Vagina (tissue), 2 donors: ENCODE measurements around the gene SRSF2.

Experiments
- CTCF ChIP-seq, 3 experiments: fragments of 450-650 bp in 2 of 3; fragments of 200-600 bp in 1 of 3; sonication (generic) in 1 of 3; IDR thresholded peaks; one replicate each; pipeline ENCODE4 v1.5.1; 2017 to 2019; ENCODE audit warnings: antibody characterized with exemption in 3 of 3, mild to moderate bottlenecking in 2 of 3, moderate library complexity in 2 of 3
- POLR2A ChIP-seq, 2 donors: fragments of 450-650 bp; IDR thresholded peaks; one replicate each; pipeline ENCODE4 v1.6.1; 2017; ENCODE audit warnings: antibody characterized with exemption in 2 of 2, mild to moderate bottlenecking in 2 of 2, moderate library complexity in 2 of 2

- TF ChIP-seq CTCF (IDR thresholded peaks at IDR 0.05) (no peak), POLR2A (IDR thresholded peaks at IDR 0.05) (no peak)
These were observed 35.6 kb downstream of the SRSF2 start for GRCh38 chr17:76701471-76701967.
